ENCODE data around the gene NOCT. TPM values are rescaled to one million over a fixed set of nuclear protein-coding genes. Genes with fewer than 3 reads are reported as not detected.

NOCT gene
- polyA plus RNA-seq (5.1 and 7.7 TPM in 2 replicates), polyA minus RNA-seq (34.0 and 34.8 TPM in 2 replicates)

GRCh38 chr4:139015269-139015947, at the start of gene NOCT:
TSS of gene NOCT (plus strand) at chr4:139015781. CDS start at chr4:139015982, 201 bp downstream.
- Histone ChIP-seq H3K36me3 (ENCODE audit: insufficient read depth, low read length) (no peaks in the 10 kb centered on the region), H3K9me2 (ENCODE audit: insufficient read depth, low read length) (no peaks in the 10 kb centered on the region), H3K4me2 (ENCODE audit: low read length) (peak within 1 kb of the TSS; percentile 63), H3K27ac (ENCODE audit: low read length) (peak within 1 kb of the TSS; percentile 92), H4K20me1 (ENCODE audit: insufficient read depth) (no peaks in the 10 kb centered on the region), H3K27me3 (ENCODE audit: insufficient read depth, low read depth, low read length) (no peaks in the 10 kb centered on the region), H3F3A (ENCODE audit: insufficient read depth, low read length, poor library complexity, severe bottlenecking) (peaks cover 7% of the 10 kb centered on the region), H2AFZ (ENCODE audit: low read depth, low read length) (peak within 1 kb of the TSS; percentile 35), H3K9ac (ENCODE audit: low read length) (peak within 1 kb of the TSS; percentile 83), H3K9me3 (ENCODE audit: low read length) (no peaks in the 10 kb centered on the region), H3K79me2 (replicated peaks; ENCODE audit: insufficient read depth, low read length) (peaks cover 11% of the 10 kb centered on the region), H3K4me3 (ENCODE audit: low read length) (peak within 1 kb of the TSS; percentile 75)
- peak; percentile 12 for TF ChIP-seq RAD21 (conservative IDR thresholded peaks at IDR 0.05)
- TF ChIP-seq MXI1 (conservative IDR thresholded peaks at IDR 0.05; ENCODE audit: poor library complexity, severe bottlenecking) = no peak
- TF ChIP-seq TAF1 (IDR thresholded peaks at IDR 0.05; ENCODE audit: low read depth) = peak; percentile 97
- TF ChIP-seq EP300 (conservative IDR thresholded peaks at IDR 0.05; ENCODE audit: poor library complexity, severe bottlenecking) = peak; percentile 74
- TF ChIP-seq EZH2 (IDR thresholded peaks at IDR 0.05; ENCODE audit: borderline replicate concordance, insufficient read depth, low read length, poor library complexity, severe bottlenecking) = no peak
- TF ChIP-seq REST (IDR thresholded peaks at IDR 0.05; ENCODE audit: borderline replicate concordance) = peak; percentile 97
- TF ChIP-seq CTCF (IDR thresholded peaks at IDR 0.05; ENCODE audit: poor library complexity, severe bottlenecking) = peak; percentile 58
- TF ChIP-seq POLR2AphosphoS5 (IDR thresholded peaks at IDR 0.05) = peak; percentile 96
- peak; percentile 4 for TF ChIP-seq SMC3 (conservative IDR thresholded peaks at IDR 0.05; ENCODE audit: poor library complexity)

- Histone ChIP-seq H3K9me2 (ENCODE audit: insufficient read depth, low read length) (no peaks in the 10 kb centered on the region), H3K4me2 (ENCODE audit: low read length) (no peak overlapping the region), H3K9ac (ENCODE audit: low read length) (no peak overlapping the region), H3K27ac (ENCODE audit: low read length) (no peak overlapping the region), H3K4me3 (ENCODE audit: low read length) (no peak overlapping the region), H3K9me3 (ENCODE audit: low read length) (no peaks in the 10 kb centered on the region), H2AFZ (ENCODE audit: low read depth, low read length) (no peak overlapping the region), H4K20me1 (ENCODE audit: insufficient read depth) (no peaks in the 10 kb centered on the region), H3K36me3 (ENCODE audit: insufficient read depth, low read length) (no peaks in the 10 kb centered on the region), H3F3A (ENCODE audit: insufficient read depth, low read length, poor library complexity, severe bottlenecking) (no peaks in the 10 kb centered on the region), H3K79me2 (replicated peaks; ENCODE audit: insufficient read depth, low read length) (no peaks in the 10 kb centered on the region), H3K27me3 (ENCODE audit: insufficient read depth, low read depth, low read length) (no peaks in the 10 kb centered on the region)
- TF ChIP-seq EZH2 (IDR thresholded peaks at IDR 0.05; ENCODE audit: borderline replicate concordance, insufficient read depth, low read length, poor library complexity, severe bottlenecking) = no peak
- TF ChIP-seq CTCF (IDR thresholded peaks at IDR 0.05; ENCODE audit: poor library complexity, severe bottlenecking) = no peak
- no peak for TF ChIP-seq POLR2AphosphoS5 (IDR thresholded peaks at IDR 0.05)
- TF ChIP-seq MXI1 (conservative IDR thresholded peaks at IDR 0.05; ENCODE audit: poor library complexity, severe bottlenecking) = no peak
- TF ChIP-seq SMC3 (conservative IDR thresholded peaks at IDR 0.05; ENCODE audit: poor library complexity) = no peak
- no peak for TF ChIP-seq TAF1 (IDR thresholded peaks at IDR 0.05; ENCODE audit: low read depth)
Measured at GRCh38 chr4:138967313-138967712, 48.3 kb upstream of the NOCT start.
